Central memory CD4-positive, alpha-beta T cell (primary cell): ENCODE measurements around the gene ZNF169.
"Not testable (repeated sequence)": the region's sequence is repeated elsewhere in the genome, so short reads cannot be mapped to it uniquely, and the experiment has no call there.

ENCODE experiments used
- DNase-seq: peaks from one replicate; pipeline ENCODE4 v3.0.0; 2022

Gene ZNF169

DNA sequence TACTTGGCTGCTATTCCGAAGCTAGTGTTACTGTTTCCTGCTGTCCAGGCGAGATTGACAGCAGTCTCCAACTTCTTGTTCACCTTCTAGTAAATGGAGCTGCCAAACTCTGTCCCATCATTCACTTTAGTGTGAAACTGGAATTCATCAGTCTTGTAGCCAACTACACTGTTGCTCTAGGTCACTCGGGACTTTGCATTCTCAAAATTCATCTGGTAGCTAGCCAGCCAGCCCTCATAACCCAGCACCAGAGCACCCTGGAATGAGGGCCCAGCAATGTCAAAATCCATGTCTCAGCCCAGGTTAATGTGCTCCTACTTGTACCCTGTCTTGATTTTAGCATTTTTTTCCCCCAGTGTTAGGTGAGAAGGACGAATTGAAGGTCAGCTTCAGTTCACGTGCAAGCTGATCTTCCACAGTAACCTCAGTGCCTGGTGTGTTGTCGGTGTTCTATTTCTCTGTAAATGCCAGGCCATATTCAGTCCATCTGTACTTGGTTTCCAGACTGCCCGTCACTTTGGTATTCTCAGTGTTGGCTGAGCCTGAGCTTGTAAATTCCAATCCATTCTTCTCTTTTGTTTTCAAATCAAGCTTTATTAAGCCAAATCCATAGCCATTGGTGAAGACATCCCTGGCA is 28.9 kb downstream of the ZNF169 start:
- DNase-seq, result no peak

DNA sequence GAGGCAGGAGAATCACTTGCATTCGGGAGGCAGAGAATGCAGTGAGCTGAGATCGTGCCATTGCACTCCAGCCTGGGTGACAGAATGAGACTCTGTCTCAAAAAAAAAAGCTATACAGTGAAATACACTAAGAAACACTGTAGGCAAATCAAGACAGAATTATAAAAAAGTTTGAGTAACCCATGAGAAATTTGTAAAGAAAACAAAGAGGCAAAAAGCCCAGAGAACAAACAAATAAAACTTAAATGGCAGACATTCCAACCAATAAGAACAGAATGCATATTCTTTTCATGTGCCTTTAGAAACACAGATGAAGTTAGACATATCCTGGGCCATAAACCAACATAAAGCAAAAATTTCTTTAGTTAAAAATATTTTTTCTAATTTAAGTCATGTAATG is 30.6 kb downstream of the ZNF169 start:
- DNase-seq, result no peak

DNA sequence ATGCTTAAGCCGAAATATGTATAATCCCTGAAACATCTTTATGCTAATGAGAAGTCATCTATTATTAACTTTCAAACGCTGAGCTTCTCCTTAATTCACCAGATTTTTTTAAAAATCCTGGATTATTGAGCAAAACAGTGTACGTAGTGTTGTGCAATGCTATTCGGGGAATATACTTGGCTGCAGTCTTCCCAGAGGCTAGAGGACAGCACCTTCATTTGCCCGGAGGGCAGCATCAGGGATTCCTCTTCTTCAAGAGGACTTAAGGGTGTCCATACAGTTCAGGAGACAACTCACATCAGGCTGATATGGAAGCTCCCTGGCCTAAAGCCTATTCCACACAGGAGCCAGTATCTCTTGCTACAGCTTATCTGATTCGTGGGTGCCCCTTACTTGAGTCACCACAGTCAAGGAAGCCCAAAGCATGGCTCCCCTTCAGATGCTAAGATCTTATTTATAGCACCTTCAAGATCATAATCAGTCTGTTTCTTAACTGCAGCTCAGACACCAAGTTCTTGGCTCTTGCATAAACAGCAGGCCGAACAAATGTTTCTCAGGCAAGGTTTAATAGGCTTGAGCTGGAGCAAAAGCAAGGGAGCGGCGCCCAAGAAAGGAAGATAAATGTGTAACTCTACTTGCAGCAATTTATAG is 40.0 kb downstream of the ZNF169 start:
- DNase-seq, result no peak

DNA sequence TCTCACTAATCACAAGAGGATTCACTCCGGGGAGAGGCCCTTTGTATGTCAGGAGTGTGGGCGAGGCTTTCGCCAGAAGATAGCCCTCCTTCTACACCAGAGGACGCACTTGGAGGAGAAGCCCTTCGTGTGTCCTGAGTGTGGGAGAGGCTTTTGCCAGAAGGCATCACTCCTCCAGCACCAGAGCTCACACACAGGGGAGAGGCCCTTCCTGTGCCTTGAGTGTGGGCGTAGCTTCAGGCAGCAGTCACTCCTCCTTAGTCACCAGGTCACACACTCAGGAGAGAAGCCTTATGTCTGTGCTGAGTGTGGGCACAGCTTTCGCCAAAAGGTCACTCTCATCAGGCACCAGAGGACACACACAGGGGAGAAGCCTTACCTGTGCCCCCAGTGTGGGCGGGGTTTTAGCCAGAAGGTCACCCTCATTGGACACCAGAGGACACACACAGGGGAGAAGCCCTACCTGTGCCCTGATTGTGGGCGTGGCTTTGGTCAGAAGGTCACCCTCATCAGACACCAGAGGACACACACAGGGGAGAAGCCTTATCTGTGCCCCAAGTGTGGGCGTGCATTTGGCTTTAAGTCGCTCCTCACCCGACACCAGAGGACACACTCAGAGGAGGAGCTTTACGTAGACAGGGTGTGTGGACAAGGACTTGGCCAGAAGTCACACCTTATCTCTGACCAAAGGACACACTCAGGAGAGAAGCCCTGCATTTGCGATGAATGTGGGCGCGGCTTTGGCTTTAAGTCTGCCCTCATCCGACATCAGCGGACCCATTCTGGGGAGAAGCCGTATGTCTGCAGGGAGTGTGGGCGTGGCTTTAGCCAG is 41.6 kb downstream of the ZNF169 start:
- DNase-seq, result no peak

DNA sequence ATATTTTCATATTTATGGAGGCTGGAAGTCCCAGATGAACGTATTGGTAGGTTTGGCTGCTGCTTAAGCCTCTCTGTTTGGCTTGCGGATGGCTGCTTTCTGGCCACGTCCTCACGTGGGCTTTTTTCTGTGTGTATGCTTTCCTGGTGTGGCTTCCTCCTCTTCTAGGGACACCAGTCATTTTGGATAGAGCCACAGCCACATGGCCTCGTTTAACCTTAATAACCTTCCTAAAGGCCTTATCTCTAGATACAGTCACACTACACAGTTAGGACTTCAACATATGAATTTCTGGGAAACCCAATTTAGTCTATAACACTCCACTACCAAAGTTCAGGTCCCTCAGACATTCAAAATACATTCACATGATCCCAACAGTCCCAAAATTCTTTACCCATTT is 42.5 kb downstream of the ZNF169 start:
- no peak for DNase-seq

DNA sequence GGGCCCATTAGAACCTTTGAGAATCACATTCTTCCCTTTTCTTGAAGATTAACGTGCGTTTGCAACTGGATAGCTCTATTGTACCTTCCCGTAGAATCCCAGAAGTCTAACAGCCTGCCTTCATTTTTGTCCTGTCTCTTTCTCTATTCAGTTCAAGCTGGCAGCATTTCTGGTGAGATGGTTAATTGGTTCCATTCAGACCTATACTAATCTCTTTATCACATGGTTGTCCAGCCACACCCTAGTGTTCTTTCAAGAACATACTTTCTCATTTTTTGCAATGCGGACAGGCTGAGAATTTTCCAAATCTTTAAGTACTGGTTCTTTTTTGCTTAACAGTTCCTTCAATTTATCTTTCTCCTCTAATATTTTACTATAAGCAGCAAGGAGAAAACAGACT is 43.3 kb downstream of the ZNF169 start:
- DNase-seq, result no peak

DNA sequence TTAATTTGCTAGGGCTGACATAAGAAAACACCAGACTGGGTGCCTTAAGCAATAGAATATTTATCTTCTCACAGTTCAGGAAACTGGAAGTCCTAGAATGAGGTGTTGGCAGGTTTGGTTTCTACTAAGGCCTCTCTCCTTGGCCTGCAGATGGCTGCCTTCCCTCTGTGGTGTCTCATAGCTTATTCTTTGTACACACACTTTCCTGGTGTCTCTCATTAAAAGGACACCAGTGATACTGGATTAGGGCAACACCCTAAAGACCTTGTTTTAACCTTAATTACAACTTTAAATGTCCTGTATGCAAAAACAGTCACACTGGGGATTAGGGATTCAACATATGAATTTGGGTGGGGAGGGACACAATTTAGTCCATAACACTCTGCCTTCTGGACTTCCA is 44.2 kb downstream of the ZNF169 start:
- no peak for DNase-seq

DNA sequence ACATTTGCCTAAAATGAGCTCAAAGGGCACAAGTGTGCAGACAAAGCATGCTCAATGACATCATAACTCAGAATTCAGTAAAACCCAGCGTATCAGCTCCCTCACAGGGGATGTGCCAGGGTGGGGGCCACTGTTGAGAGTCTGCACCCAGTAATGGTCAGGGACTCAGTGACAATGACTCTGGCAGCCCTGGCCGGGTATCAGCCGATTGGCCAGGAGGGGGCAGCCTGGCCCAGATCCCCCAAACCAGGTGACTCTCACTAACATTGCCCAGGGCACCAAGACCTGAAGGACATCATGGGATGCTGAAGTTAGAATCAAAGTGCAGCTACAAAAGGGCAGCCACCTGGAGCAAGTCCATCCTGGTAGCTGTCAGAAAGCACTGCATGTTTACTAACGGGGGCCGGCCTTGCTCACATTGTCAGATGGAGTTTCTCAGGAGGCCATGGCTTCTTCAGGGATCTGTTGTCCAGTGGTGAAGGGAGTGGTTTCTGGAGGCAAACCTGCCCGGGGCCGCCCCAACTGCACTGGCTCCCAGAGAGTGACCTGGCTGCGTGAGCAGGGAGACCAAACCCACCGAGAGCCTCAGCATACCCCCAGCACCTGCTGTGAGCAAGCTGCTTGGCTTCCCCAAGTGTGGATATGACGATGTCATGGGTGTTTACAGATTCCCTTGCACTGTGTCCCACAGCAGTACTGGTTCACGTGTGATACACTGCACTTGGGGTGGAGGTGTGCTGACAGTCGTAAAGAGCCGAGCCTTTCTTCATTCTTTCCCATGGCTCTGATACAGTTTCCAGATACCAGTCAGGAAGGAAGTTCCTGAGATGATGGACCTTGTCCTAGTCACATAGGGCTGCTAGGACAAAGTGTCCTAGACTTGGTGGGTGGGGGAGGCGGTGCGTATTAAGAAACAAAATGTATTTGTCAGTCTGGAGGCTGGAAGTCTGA is 56.2 kb downstream of the ZNF169 start:
- DNase-seq, result not testable (repeated sequence)

DNA sequence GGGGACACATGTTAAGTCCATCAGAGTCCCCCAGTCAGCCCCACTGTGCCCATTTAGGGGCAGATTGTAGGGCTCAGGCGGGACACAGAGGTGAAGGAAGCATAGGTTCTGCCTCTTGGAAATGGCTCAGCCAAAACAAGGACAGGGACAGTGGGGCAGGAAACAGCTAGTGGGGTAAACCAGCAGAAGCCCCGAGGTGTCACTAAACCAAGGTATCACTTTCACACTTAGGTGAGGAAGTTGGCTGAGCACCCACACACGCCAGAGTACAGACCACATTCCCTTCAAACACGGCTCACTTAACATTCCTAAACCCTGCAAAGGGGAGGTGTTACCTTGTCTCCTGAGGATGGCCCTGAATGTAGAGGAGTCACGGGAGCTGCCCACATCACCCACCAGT is 57.1 kb downstream of the ZNF169 start:
- not testable (repeated sequence) for DNase-seq

DNA sequence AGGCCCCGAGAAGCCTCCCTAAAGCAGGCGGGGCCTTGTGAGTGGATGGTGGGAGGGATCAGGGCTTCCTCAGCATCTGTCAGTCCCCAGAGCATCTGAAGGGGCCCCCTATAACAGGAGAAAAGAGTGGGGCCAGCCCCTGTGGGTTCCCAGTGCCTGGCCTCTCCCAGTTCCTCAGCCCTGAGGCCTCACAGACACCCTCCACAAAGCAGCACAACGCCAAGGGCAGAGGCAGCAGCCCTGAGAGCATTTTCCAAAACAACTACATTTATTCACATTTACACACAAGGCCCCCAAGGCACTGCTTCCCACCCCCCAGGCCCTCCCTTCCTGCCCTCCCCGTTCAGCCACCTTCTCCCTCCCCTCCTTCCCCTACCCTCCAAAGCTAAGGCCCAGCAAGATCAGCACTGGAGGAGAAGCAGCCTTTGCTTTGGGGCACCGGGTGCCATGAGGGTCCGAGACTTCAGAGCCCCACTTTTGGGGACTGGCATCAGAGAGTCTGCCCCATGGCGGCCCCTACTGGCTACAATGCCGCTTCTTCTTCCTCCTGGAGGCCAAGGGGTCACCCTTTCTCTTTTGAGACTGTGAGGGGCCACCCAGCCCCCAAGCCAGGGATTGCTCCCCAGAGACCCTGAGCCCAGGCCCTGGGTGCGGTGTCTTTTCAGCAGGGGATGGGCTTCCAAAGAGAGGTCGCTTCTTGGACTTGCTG is 59.0 kb downstream of the ZNF169 start:
- not testable (repeated sequence) for DNase-seq

DNA sequence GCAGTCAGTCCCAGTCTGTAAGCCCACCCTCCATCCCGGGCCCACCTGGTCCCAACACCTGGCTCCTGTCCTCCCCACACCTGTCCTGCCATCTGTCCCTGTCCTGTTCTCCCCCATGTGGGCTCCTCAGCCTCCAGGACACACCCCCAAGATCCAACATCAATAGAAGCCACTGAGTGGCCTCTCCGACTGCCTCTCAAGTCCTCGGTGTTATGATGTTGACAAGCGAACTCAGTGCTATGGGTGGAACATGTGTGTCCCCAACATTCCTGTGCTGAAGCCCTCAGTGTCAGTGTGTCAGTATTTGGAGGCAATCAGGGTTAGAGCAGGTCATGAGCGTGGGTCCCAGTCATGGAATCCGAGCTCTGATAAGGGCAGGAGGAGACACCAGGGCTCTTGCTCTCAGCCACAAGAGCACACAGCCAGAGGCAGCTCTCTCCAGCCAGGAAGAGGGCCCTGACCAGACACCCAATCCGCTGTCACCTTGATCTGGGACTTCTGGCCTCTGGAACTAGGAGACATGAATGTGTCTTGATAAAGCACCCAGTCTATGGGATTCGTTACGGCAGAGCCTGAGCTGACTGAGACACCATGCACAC is 63.3 kb downstream of the ZNF169 start:
- DNase-seq, result not testable (repeated sequence)

DNA sequence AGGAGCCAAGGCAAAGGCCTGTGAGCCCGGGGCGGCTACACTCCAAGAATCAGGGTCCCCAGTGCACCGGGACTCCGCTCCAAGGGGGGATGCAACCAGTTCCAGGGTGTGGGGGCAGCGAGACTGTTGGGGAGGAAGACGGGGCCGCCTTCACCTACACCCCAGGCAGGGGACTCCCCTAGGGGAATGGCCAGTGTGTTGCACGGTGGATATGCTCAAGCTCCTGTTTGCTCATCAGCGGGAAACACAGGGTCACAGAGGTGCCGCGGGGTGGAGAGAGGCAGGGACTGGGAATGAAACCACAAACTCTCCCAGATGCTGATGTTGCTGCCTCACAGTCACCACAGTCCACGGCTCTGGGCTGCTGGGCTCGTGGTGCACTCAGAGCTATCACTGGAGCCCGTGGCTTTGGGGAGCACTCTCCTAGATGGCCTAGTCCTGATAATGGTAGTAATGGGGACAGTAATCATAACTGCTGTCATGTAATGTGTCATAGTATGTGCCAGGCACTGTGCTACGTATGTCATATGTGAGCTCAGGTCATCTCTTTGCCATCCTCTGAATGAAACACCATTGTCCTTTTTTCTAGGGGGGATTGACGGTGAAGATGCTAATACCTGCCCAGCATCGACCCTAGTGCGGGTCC is 64.2 kb downstream of the ZNF169 start:
- DNase-seq, result not testable (repeated sequence)

DNA sequence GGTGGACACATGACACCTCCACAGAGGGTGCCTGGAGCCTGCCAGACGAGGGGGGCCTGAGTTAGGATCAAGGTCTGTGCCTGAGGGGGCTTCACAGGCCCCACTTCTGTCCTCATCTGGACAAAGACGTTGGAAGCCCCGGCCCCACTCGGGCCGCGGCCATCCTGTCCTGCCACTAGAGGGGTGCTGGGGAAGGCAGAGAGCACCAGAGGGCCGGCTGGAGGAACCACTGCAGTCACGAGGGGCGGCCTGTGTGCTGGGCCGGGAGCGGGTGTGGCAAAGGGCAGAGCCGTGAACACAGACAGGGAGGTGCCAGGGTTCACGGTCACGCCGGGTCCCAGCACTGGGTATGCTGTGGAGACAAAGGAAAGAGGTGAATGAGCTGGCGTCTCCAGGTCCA is 66.5 kb downstream of the ZNF169 start:
- DNase-seq, result not testable (repeated sequence)

DNA sequence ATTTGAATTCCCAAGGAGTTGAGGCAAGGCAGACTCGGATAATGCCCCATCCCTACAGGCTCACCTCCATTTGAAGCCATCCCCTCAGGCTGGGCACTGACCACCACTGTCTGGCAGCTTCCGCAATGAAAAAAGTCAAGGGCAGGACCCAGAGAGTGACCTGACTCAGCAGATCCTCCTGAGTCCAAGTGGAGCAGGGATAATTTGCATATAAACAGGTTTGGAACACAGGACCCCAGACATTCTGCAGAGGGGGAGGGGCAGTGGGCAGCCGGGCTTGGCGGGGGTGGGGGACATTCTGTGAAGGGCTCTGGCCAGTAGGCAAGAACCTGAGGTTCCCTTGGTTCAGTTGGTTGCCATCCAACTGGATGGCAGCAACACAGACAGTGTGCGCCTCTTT is 69.4 kb downstream of the ZNF169 start, which contains the start of gene NUTM2F:
Gene NUTM2F, minus strand, starts transcription at position 101 of the 400 bp plus-strand sequence. Its CDS starts 21 bp downstream, at position 80.
- DNase-seq, result not testable (repeated sequence)

DNA sequence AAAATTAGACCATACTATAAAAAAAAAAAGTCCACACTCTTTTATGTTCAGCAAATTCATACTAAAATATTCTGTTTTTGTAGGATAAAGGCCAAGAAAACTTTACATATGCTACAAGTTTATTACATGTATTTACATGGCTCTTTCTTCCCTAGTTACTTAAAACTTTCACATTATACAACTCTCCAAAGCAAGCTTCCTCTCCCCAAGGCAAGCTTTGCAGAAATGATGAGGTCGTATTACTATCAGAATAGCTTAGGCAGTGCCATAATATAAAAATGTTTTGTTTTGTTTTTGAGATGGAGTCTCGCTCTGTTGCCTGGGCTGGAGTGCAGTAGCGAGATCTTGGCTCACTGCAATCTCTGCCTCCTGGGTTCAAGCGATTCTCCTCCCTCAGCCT is 77.3 kb downstream of the ZNF169 start:
- DNase-seq, result not testable (repeated sequence)

DNA sequence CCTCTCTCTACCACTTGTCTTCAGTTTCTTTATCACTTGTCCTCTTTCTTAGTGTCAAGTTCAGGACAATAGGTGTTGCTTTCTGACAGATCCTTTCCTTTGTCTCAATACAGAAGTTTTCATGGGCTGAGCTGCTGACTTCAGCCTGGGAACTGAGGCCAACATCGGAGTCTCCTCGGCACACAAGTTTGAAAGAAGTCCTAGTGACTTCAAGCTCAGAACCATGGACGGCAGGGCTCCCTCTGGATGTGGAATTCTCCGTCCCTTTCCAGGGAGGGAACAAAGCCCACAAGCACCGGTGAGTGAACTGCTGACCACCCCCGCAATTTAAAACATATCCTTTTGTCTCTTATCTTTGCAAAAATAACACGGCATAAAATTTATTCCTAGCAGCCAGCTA is 79.6 kb downstream of the ZNF169 start:
- not testable (repeated sequence) for DNase-seq

DNA sequence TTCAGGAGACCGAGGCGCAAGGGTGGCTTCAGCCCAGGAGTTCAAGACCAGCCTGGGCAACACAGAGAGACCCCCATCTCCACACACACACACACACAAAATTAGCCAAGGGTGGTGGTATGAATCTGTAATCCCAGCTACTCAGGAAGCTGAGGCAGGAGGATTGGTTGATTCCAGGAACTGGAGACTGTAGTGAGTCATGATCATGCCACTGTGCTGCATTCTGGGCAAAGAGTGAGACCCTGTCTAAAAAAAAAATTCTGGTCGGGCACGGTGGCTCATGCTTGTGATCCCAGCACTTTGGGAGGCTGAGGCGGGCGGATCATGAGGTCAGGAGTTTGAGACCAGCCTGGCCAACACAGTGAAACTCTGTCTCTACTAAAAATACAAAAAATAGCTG is 80.6 kb downstream of the ZNF169 start:
- DNase-seq, result not testable (repeated sequence)

DNA sequence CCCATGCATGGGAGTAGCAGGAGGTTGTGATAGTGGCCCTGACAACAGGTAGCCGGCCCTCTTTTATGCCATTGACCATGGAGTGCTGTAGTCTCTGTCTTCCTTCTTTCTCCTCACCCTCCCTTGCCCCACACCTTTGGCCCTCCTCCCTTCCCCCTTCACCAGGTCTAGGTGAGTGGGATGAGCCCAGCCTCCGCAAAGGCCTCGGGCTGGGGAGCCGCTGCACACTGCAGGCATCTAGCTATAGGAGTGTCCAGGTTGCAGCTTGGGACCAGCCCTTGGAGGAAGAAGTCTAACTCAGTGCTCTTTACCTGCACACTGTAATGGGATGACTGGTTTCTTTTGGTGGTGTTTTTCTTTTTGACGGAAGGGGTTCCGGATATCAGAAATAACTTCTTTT is 81.7 kb downstream of the ZNF169 start:
- DNase-seq, result not testable (repeated sequence)

DNA sequence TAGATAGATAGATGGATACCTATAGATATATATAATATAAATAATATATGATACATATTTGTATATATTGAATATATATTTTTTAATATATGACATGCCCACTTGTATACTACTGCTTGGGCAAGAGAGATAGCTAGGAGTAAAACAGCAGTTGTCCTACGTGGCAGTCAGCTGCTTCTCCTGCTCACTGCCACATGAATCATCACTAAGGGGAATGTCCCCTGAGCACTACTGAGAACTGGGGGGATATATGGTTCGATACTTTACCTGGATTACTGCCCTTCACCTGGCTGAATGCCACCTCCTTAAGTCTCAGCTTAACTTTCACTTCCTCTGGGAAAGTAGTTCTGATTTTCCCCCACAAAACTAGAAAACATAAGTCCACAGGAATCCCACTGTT is 82.6 kb downstream of the ZNF169 start:
- DNase-seq, result not testable (repeated sequence)

DNA sequence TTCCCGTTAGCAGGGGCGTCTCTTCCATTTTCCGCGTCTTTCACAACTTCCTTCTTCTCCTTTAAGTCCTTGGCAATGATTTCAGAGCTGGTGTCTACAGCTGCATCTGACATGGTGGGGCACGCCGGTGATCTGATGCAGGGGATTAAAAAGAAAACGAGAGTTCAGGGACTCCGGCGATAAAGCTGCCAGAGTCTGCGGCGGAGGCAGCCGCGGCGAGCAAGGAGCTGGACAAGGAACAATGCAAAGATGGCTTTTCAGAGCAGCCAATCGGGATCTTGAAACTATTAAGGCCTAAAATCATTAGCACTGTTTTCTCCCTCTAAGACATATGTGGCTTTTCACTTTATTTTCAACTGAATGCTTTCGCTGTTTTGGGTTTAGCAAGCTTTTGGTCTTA is 88.4 kb downstream of the ZNF169 start:
- DNase-seq, result not testable (repeated sequence)

DNA sequence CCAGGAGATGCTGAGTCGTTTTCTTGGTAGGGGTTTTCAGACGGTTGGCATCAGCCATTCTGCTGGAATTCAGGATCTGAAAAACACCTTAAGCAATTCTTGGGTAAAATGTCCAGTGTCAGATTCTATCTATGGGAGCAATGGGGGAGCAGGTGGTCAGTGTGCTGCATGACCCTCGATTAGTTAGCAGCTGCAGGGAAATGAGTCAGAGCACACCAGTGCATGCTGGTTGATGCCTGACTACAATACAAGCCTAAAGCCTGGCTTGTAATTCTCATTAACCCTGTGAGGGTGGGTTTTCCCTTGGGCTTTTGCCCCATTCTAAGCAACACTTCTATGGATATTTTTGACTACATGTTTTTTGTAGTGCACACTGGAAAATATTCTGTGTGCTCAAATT is 89.7 kb downstream of the ZNF169 start:
- DNase-seq, result not testable (repeated sequence)
